OCI-LY3 (cell line): ENCODE measurements around the gene ENDOU.

Experiments
- EZH2phosphoT487 ChIP-seq: fragments of 200-600 bp; shearing (Covaris generic); IDR thresholded peaks from 2 replicates; pipeline ENCODE4 v1.6.1; 2018; ENCODE audit warnings: antibody characterized with exemption, mixed run types, low read depth
- TF ChIP-seq, protein P1 (sequence below): fragments of 200-600, 300-600 bp; sonication (generic); IDR thresholded peaks from 2 replicates; pipeline ENCODE4 v1.5.1; 2014; ENCODE audit warnings: antibody characterized with exemption, low read length, low read depth

DNA sequence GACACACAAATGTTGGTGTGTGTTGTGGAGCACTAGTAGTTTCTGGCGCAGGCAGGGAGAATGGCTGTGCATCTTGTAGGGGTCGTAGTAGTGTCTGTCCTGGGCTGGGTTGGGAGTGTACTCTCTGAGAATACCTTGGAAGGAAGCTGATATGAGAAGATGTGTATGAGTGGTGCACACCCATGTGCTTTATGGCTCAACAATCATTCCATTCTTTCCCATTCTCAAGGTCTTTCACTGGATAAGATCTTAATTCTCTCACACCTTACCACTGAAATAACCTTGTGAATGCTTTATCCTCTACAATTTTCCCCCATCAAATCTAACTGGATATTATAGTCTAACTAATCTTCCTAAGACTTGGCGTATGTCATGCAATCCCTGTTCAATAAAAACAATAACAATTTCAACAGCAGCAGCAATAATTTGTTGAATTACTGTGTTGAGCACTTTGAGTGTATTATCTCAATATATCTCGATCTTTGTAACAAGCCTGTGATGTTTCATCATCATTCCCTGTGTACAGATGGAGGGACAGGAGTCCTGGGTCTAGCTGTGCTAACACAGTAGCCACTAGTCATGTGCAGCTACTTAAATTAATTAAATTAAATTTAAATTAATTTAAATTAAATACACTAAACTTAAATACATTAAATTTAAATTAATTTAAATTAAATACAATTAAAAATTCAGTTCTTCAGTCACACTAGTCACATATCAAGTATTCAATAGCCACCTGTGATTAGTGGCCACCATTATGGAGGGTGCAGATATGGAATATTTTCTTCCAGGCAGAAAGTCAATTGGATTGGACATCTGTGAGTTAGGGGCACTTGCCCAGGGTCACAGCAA, 44.2 kb upstream of the ENDOU start:
- TF ChIP-seq, protein P1, sequence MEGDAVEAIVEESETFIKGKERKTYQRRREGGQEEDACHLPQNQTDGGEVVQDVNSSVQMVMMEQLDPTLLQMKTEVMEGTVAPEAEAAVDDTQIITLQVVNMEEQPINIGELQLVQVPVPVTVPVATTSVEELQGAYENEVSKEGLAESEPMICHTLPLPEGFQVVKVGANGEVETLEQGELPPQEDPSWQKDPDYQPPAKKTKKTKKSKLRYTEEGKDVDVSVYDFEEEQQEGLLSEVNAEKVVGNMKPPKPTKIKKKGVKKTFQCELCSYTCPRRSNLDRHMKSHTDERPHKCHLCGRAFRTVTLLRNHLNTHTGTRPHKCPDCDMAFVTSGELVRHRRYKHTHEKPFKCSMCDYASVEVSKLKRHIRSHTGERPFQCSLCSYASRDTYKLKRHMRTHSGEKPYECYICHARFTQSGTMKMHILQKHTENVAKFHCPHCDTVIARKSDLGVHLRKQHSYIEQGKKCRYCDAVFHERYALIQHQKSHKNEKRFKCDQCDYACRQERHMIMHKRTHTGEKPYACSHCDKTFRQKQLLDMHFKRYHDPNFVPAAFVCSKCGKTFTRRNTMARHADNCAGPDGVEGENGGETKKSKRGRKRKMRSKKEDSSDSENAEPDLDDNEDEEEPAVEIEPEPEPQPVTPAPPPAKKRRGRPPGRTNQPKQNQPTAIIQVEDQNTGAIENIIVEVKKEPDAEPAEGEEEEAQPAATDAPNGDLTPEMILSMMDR: no peak
- no peak for TF ChIP-seq EZH2phosphoT487
